Measurements from ENCODE around the gene ARL15. TPM values are rescaled to one million over a fixed set of nuclear protein-coding genes. Genes with fewer than 3 reads are reported as not detected.
A peak's percentile ranks its signal among the peaks of the same experiment; 100 is the strongest.

The ARL15 gene
- total RNA-seq, 6 donors from 2014 or later = 6.7 to 36.4 (median 20.7) TPM

GRCh38 chr5:54329731-54330709, 19.6 kb upstream of the ARL15 start:
- H3K27me3 ChIP-seq = no peaks in the 10 kb centered on the region
- ATAC-seq (ENCODE audit: low FRiP score in 2 of 2) (peak in 1 of 2 donors; percentile 45), DNase-seq (no peak)
- no peaks in the 10 kb centered on the region for H3K36me3 ChIP-seq
- peaks cover 0 to 9% (median under 1%) of the 10 kb centered on the region in 4 donors for H3K9me3 ChIP-seq
- H3K27ac ChIP-seq = no peak overlapping the region
- no peaks in the 10 kb centered on the region for H3K4me1 ChIP-seq
- no peak overlapping the region for H3K4me3 ChIP-seq
- no peak for TF ChIP-seq EP300 (IDR thresholded peaks at IDR 0.05)
- TF ChIP-seq CTCF (IDR thresholded peaks at IDR 0.05) = no peak
- no peak for TF ChIP-seq POLR2A (IDR thresholded peaks at IDR 0.05)
- TF ChIP-seq POLR2AphosphoS5 (IDR thresholded peaks at IDR 0.05) = no peak
- WGBS, 2 donors = 86% methylated on average over 4 of the region's 4 CpGs

GRCh38 chr5:54326662-54327270, 16.4 kb upstream of the ARL15 start:
- 90 to 92% methylated on average over 7 of the region's 7 CpGs for WGBS, 2 donors
- H3K36me3 ChIP-seq = no peaks in the 10 kb centered on the region
- no peak overlapping the region for H3K27ac ChIP-seq
- DNase-seq (no peak), ATAC-seq (ENCODE audit: low FRiP score in 2 of 2) (no peak)
- H3K4me3 ChIP-seq = no peak overlapping the region
- H3K9me3 ChIP-seq = no peaks in the 10 kb centered on the region
- H3K27me3 ChIP-seq = no peaks in the 10 kb centered on the region
- H3K4me1 ChIP-seq = peaks cover 0 to 5% (median 0%) of the 10 kb centered on the region in 4 donors
- TF ChIP-seq CTCF (IDR thresholded peaks at IDR 0.05) = no peak

GRCh38 chr5:54325610-54326311, 15.4 kb upstream of the ARL15 start:
- no peak overlapping the region for H3K4me3 ChIP-seq
- no peaks in the 10 kb centered on the region for H3K27me3 ChIP-seq
- H3K9me3 ChIP-seq = no peaks in the 10 kb centered on the region
- H3K27ac ChIP-seq = no peak overlapping the region
- no peak for TF ChIP-seq POLR2A (IDR thresholded peaks at IDR 0.05)
- no peak for TF ChIP-seq POLR2AphosphoS5 (IDR thresholded peaks at IDR 0.05)
- no peak for TF ChIP-seq EP300 (IDR thresholded peaks at IDR 0.05)
- TF ChIP-seq CTCF (IDR thresholded peaks at IDR 0.05) = no peak
- H3K4me1 ChIP-seq = peaks cover 0 to 5% (median 0%) of the 10 kb centered on the region in 4 donors
- no peaks in the 10 kb centered on the region for H3K36me3 ChIP-seq
- DNase-seq (no peak), ATAC-seq (ENCODE audit: low FRiP score in 2 of 2) (no peak)
- 66 to 69% methylated on average over 5 of the region's 5 CpGs for WGBS, 2 donors

GRCh38 chr5:54325272-54325609, 14.9 kb upstream of the ARL15 start:
- no peaks in the 10 kb centered on the region for H3K27me3 ChIP-seq
- no peak for ATAC-seq (ENCODE audit: low FRiP score in 2 of 2)
- no peak overlapping the region for H3K4me3 ChIP-seq
- WGBS, 2 donors = 55 to 68% methylated on average over 1 of the region's 1 CpG
- TF ChIP-seq POLR2A (IDR thresholded peaks at IDR 0.05) (no peak), POLR2AphosphoS5 (IDR thresholded peaks at IDR 0.05) (no peak), CTCF (IDR thresholded peaks at IDR 0.05) (no peak), EP300 (IDR thresholded peaks at IDR 0.05) (no peak)
- no peaks in the 10 kb centered on the region for H3K36me3 ChIP-seq
- no peak overlapping the region for H3K27ac ChIP-seq
- DNase-seq = no peak
- no peaks in the 10 kb centered on the region for H3K9me3 ChIP-seq
- peaks cover 0 to 5% (median 0%) of the 10 kb centered on the region in 4 donors for H3K4me1 ChIP-seq

All from upper lobe of left lung (tissue), 6 donors.